HEK293 (cell line): ENCODE measurements around the gene DLX4.

ENCODE experiments used
- ATF2 ChIP-seq: fragments of 450-650 bp; formaldehyde crosslinking; IDR thresholded peaks from 2 replicates; pipeline ENCODE4 v1.5.1; 2016; ENCODE audit warnings: missing biosample characterization, missing genetic modification characterization, low read depth
- CTCF ChIP-seq: fragments of 450-650 bp; formaldehyde crosslinking; IDR thresholded peaks from 2 replicates; pipeline ENCODE4 v1.5.1; 2016; ENCODE audit warnings: missing biosample characterization, missing genetic modification characterization
- KLF16 ChIP-seq: fragments of 450-650 bp; formaldehyde crosslinking; IDR thresholded peaks from 2 replicates; pipeline ENCODE4 v1.5.1; 2017; ENCODE audit warnings: missing biosample characterization, missing genetic modification characterization
- PRDM1 ChIP-seq: fragments of 450-650 bp; formaldehyde crosslinking; IDR thresholded peaks from 2 replicates; pipeline ENCODE4; 2016; ENCODE audit warnings: missing biosample characterization, missing genetic modification characterization
- ZEB2 ChIP-seq: fragments of 450-650 bp; formaldehyde crosslinking; IDR thresholded peaks from 2 replicates; pipeline ENCODE4 v1.5.1; 2016; ENCODE audit warnings: missing biosample characterization, missing genetic modification characterization
- ZNF473 ChIP-seq: fragments of 450-650 bp; formaldehyde crosslinking; IDR thresholded peaks from 2 replicates; pipeline ENCODE4 v1.5.1; 2017; ENCODE audit warnings: missing biosample characterization, missing genetic modification characterization
- ZNF660 ChIP-seq: fragments of 450-650 bp; IDR thresholded peaks from 2 replicates; pipeline ENCODE4 v1.5.1; 2018; ENCODE audit warnings: missing biosample characterization, mild to moderate bottlenecking, missing genetic modification characterization
- ZSCAN30 ChIP-seq: fragments of 450-650 bp; IDR thresholded peaks from 2 replicates; pipeline ENCODE4 v1.5.1; 2018; ENCODE audit warnings: missing biosample characterization, mild to moderate bottlenecking, missing genetic modification characterization, moderate library complexity

GRCh38 chr17:49998836-49999511 is 30.0 kb downstream of the DLX4 start:
- TF ChIP-seq ATF2 (no peak), CTCF (tag by site-specific recombination) (no peak), PRDM1 (no peak), KLF16 (no peak), ZEB2 (tag by site-specific recombination) (no peak), ZSCAN30 (no peak), ZNF660 (tag by site-specific recombination) (no peak), ZNF473 (tag by site-specific recombination) (no peak)
